Left renal pelvis (tissue), 4 donors: ENCODE results near the gene CRTC1. TPM values are rescaled to one million over a fixed set of nuclear protein-coding genes. Genes with fewer than 3 reads are reported as not detected.

Experiments
- DNase-seq, 4 donors: peaks; one replicate each; pipeline ENCODE4 v3.0.0-alpha.2; 2013; ENCODE audit warnings: low read depth in 4 of 4, low spot score in 3 of 4
- polyA plus RNA-seq, 4 donors: library from polyadenylated mRNA; unstranded; fragments of 120-200 nt; gene quantifications; one replicate each; pipeline ENCODE4 v1.2.1, GENCODE V29; 2013; ENCODE audit not compliant: insufficient read length in 4 of 4

CRTC1 gene
- polyA plus RNA-seq, 4 donors, result 15.8 to 29.6 (median 17.5) TPM

GRCh38 chr19:18763674-18764590 is 80.5 kb downstream of the CRTC1 start:
- DNase-seq, result no peak

GRCh38 chr19:18764591-18765051 is 81.1 kb downstream of the CRTC1 start:
- no peak for DNase-seq

DNA sequence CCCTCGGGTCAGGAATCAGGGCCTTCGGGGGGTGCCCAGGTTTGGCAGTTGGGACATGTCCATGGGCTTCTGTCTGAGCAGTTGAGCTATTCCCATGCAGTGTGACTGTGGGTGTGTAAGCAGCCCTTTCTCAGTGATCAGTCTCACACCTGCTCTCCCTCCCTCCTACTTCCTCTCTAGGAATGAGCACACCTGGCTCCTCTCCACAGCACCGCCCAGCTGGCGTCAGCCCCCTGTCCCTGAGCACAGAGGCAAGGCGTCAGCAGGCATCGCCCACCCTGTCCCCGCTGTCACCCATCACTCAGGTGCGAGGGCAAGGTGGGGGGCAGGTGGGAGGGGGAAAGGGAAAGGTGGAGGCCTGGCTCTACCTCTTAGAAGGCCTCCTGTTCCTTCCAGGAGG is 81.7 kb downstream of the CRTC1 start:
- no peak for DNase-seq

- DNase-seq, result no peak
Observed at GRCh38 chr19:18768046-18768771, 84.7 kb downstream of the CRTC1 start.

DNA sequence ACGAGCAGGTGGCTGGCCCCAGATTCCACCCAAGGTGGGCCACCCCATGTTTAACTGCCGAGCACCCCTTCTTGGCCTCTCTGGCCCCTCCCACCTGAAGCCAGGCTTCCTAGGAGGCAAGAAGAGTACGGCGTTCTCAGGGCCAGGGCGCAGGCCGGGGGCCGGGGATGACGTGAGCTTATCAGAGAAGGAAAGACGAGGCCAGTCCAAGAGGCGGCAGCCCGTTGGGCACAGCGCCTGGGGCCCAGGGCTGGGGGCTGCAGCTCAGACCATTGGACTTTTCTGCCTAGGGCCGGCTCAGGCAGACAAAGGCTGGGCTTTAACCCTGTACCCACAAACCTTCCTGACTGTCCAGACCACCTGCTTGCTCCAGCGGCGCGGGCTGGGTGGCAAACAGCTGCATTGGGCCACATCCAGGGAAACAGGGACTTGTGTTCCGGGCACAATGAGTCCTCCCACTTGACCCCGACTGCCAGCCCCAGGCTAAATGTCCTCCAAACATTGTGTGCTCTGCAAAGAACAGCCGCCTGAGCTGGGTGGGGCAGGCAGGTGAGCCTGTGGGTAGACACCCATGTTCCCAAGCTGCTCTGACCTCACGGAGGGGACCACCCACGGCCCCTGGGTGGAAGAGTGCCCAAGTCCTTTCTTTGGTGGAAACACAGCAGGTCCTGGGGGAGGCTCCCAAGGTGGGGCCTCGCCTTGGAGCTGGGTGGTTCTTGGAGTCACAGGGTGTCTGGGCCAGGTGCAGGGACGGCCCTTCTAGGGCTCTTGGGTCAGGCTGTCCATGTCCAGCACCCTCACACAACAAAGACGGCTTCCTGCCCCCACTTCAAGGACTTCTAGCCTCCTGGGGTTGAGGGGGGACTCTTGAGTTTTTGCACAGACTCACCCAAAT is 85.8 kb downstream of the CRTC1 start:
- DNase-seq, result no peak

DNA sequence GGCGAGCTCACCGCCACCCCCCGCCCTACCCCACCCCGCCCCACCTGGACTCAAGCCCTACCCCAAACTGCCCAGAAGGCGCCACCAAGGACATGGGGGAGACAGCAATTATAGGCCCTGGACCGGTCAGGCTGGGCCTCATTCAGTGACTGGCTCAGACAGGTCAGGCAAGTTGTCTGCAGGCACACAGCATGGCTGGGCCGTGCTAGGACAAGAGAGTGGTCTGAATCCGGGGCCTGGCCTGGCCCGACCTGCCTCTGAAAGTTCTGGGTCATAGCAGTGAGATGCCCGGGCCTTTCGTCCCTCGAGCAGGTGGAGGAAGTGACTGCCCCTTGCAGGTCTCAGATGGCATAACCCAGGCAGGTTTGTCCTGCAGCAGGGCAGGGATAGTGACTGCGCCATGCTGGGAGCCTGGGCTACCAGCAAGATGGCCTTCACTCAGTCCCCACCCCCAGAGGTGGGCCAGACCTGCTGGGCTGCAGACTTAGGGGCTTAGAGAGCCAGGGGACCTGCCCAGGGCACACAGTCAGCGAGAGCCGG is 86.6 kb downstream of the CRTC1 start:
- DNase-seq, result no peak

DNA sequence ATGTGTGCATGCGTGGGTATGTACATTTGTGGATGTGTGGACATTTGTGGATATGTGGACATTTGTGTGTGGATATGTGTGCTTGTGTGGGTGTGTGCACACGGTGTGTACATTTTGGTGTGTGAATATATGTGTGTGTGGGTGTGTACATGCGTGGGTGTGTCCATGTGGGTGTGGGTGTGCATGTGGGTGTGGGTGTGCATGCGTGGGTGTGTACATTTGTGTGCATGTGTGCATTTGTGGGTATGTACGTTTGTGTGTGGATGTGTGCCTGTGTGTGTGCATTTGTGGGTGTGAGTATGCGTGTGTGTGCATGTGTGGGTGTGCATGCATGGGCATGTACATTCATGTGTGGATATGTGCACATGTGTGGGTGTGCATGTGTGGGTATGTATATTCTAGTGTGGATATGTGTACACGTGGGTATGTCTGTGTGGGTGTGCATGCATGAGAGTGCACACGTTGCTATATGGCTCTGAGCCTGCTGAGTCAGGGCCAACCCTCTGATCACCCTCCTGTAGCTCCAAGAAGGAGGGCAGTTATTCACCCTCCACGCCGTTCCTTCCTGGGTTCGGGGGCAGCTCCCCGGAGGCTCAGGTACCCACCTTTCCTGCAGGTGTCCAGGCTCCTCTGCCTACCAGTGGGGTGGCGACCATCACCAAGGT is 87.3 kb downstream of the CRTC1 start:
- DNase-seq, result no peak

GRCh38 chr19:18771328-18772242 is 88.1 kb downstream of the CRTC1 start:
- no peak for DNase-seq

- DNase-seq, result no peak
Observed at GRCh38 chr19:18772620-18773587, 89.4 kb downstream of the CRTC1 start.

- DNase-seq, result no peak
Observed at GRCh38 chr19:18773682-18774081, 90.2 kb downstream of the CRTC1 start.

GRCh38 chr19:18774107-18774506 is 90.6 kb downstream of the CRTC1 start:
- no peak for DNase-seq

GRCh38 chr19:18774782-18775444 is 91.4 kb downstream of the CRTC1 start:
- DNase-seq, result no peak

DNA sequence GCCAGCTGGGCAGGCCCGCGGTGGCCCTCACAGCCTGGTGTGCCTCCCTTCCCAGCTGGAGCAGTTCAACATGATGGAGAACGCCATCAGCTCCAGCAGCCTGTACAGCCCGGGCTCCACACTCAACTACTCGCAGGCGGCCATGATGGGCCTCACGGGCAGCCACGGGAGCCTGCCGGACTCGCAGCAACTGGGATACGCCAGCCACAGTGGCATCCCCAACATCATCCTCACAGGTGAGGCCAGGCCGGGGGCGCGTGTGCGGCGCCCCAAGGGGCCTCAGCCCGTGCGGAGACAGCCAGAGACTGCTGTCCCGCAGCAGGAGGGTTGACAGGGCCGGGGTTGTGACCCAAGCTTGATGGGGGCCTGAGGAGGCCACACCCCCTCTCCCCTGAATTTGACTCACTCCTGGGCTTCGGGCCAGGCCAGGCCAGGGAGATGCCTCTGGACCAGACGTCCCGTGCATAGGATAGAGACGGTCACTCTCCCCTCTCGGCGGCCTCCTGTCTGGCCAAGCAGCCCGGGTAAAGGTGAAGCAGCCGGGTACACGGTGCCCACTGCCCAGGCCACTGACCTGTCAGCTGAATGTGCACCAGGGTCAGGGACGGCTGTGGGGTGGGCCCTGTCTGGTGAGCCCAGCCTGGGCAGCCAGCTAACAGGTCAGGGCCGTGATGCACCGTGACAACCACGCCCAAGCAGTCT is 92.3 kb downstream of the CRTC1 start:
- DNase-seq, result no peak

GRCh38 chr19:18776288-18776594 is 92.8 kb downstream of the CRTC1 start:
- DNase-seq, result no peak

DNA sequence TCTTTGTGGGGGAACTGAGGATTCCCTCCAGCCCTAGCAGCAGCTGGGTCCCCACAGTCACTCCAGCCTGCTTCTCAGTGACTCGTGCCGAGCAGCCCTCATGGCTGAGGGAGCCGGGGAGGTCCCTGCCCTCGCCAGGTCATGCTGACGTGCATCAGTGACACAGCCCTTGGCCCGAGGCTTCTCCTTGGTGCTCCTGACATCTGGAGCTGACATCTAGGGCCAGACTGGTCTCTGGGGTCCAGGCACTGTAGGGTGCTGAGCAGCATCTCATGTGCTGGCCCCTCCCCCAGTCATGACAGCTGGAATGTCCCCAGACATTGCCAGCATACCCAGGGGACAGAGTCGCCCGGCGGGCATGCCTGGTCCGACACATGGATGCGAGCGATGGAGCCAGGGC is 93.3 kb downstream of the CRTC1 start:
- no peak for DNase-seq

DNA sequence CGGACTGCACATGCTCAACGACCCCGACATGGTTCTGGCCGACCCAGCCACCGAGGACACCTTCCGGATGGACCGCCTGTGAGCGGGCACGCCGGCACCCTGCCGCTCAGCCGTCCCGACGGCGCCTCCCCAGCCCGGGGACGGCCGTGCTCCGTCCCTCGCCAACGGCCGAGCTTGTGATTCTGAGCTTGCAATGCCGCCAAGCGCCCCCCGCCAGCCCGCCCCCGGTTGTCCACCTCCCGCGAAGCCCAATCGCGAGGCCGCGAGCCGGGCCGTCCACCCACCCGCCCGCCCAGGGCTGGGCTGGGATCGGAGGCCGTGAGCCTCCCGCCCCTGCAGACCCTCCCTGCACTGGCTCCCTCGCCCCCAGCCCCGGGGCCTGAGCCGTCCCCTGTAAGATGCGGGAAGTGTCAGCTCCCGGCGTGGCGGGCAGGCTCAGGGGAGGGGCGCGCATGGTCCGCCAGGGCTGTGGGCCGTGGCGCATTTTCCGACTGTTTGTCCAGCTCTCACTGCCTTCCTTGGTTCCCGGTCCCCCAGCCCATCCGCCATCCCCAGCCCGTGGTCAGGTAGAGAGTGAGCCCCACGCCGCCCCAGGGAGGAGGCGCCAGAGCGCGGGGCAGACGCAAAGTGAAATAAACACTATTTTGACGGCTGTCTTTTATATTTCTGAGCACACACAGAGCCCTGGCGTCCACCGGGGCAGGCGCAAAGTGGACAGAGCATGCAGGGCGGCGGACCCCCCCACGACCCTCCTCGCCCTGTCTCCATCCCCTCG is 94.0 kb downstream of the CRTC1 start:
- DNase-seq, result no peak
